ENCODE results near the gene WNT3A. TPM values are rescaled to one million over a fixed set of nuclear protein-coding genes. Genes with fewer than 3 reads are reported as not detected.
A peak's percentile ranks its signal among the peaks of the same experiment; 100 is the strongest.

Gene WNT3A
- total RNA-seq, 4 donors from 2014 or later: not detected

DNA sequence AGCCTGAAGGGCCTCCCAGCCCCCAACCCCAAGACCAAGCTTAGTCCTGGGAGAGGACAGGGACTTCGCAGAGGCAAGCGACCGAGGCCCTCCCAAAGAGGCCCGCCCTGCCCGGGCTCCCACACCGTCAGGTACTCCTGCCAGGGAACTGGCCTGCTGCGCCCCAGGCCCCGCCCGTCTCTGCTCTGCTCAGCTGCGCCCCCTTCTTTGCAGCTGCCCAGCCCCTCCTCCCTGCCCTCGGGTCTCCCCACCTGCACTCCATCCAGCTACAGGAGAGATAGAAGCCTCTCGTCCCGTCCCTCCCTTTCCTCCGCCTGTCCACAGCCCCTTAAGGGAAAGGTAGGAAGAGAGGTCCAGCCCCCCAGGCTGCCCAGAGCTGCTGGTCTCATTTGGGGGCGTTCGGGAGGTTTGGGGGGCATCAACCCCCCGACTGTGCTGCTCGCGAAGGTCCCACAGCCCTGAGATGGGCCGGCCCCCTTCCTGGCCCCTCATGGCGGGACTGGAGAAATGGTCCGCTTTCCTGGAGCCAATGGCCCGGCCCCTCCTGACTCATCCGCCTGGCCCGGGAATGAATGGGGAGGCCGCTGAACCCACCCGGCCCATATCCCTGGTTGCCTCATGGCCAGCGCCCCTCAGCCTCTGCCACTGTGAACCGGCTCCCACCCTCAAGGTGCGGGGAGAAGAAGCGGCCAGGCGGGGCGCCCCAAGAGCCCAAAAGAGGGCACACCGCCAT lies 53.8 kb downstream of the WNT3A start:
- TF ChIP-seq POLR2A (IDR thresholded peaks at IDR 0.05; ENCODE audit: low read depth) (no peak), POLR2AphosphoS5 (IDR thresholded peaks at IDR 0.05) (no peak), EP300 (IDR thresholded peaks at IDR 0.05) (no peak)
- TF ChIP-seq, protein P1, sequence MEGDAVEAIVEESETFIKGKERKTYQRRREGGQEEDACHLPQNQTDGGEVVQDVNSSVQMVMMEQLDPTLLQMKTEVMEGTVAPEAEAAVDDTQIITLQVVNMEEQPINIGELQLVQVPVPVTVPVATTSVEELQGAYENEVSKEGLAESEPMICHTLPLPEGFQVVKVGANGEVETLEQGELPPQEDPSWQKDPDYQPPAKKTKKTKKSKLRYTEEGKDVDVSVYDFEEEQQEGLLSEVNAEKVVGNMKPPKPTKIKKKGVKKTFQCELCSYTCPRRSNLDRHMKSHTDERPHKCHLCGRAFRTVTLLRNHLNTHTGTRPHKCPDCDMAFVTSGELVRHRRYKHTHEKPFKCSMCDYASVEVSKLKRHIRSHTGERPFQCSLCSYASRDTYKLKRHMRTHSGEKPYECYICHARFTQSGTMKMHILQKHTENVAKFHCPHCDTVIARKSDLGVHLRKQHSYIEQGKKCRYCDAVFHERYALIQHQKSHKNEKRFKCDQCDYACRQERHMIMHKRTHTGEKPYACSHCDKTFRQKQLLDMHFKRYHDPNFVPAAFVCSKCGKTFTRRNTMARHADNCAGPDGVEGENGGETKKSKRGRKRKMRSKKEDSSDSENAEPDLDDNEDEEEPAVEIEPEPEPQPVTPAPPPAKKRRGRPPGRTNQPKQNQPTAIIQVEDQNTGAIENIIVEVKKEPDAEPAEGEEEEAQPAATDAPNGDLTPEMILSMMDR (IDR thresholded peaks at IDR 0.05): no peak
- peak overlapping the region in 3 of 4 donors; percentile 3 to 40 (median 21) for H3K4me3 ChIP-seq
- intact Hi-C loops (cut with DNase I): no loop called here
- H3K27ac ChIP-seq (replicated peaks in 1 of 4): no peak overlapping the region
- no peaks in the 10 kb centered on the region for H3K9me3 ChIP-seq
- H3K4me1 ChIP-seq: peaks cover 8 to 23% (median 21%) of the 10 kb centered on the region in 4 donors
- H3K36me3 ChIP-seq: no peaks in the 10 kb centered on the region
- no peak for DNase-seq (ENCODE audit: extremely low spot score)
- peaks cover 11 to 92% (median 72%) of the 10 kb centered on the region in 4 donors for H3K27me3 ChIP-seq
- WGBS: 17% methylated on average over 23 of the region's 34 CpGs

DNA sequence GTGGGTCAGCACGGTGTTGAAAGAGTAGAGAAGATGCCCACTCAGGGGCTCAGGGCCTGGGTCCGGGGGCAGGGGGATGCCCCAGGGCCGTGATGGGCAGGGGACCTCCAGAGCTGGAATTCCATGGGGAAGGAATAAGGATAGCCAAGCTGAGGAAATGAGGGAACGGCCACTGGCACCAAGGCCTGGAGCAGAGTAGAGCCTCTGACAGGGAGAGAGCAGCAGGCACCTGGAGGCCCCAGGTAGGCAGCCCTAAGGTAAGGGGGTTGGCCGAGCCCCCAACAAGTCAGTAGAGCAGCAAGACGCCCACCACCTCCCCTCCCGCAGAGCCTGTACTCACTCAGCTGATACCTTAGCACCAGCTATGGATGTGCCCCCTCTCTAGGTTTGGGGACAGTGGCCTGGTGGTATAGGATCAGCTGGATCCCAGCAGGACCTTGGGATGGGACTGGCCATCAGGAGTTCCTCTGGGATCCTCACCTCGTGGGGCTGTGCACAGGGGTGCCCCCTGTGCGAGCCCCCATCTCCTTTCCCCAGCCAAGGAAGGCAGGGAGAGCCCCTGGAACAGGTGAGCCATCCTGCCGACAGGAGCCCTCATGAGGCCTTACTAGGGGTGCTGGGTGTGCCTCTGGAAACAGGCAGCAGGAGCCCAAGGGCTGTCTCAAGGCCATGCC lies 54.8 kb downstream of the WNT3A start:
- no peak for DNase-seq (ENCODE audit: extremely low spot score)
- no peak overlapping the region for H3K4me3 ChIP-seq
- H3K27ac ChIP-seq (replicated peaks in 1 of 4): no peak overlapping the region
- peaks cover 11 to 98% (median 75%) of the 10 kb centered on the region in 4 donors for H3K27me3 ChIP-seq
- TF ChIP-seq, protein P1 (IDR thresholded peaks at IDR 0.05): no peak
- TF ChIP-seq POLR2AphosphoS5 (IDR thresholded peaks at IDR 0.05) (no peak), POLR2A (IDR thresholded peaks at IDR 0.05; ENCODE audit: low read depth) (no peak), EP300 (IDR thresholded peaks at IDR 0.05) (no peak)
- intact Hi-C loops (cut with DNase I): no loop called here
- no peaks in the 10 kb centered on the region for H3K9me3 ChIP-seq
- no peaks in the 10 kb centered on the region for H3K36me3 ChIP-seq
- 85% methylated on average over 10 of the region's 10 CpGs for whole genome bisulfite sequencing
- peaks cover 8 to 23% (median 21%) of the 10 kb centered on the region in 4 donors for H3K4me1 ChIP-seq

DNA sequence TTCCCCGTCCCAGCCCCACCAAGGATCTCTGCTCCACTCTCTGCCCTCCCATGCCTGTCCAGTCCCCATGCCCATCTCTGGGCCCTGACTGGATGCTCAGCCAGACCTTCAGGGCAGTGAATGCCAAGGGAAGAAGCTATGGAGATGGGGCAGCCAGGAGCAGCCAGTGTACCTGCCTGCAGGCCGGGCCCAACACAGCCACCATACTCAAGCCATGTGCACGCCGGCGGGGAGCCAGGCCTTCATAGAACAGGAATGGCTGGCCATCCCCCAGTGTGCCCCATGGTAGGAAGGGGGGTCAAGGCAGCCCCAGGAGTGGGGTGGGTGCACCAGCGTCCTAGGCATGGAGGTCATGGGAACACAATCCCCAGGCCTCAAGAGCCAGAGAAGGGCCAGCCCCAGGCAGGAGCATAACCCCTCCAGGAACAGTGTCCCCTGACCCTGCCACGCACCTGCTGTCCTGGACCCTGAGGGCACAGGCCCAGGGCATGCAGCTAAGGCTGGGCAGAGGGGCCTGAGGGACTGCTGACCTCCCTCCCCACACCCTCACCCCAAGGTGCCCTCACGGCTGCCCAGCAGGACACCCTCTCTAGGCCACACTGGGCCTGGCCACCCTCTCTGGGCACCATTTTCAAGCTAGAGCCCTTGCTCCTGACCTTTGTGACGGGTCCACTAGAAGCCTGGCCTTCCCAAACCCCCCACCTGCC lies 55.4 kb downstream of the WNT3A start:
- no peak for DNase-seq (ENCODE audit: extremely low spot score)
- Histone ChIP-seq H3K36me3 (no peaks in the 10 kb centered on the region), H3K4me3 (no peak overlapping the region), H3K27ac (replicated peaks in 1 of 4) (no peak overlapping the region), H3K27me3 (peaks cover 11 to 100% (median 78%) of the 10 kb centered on the region in 4 donors), H3K9me3 (no peaks in the 10 kb centered on the region), H3K4me1 (peaks cover 8 to 23% (median 21%) of the 10 kb centered on the region in 4 donors)
- intact Hi-C loops (cut with DNase I): no loop called here
- WGBS: 81% methylated on average over 3 of the region's 9 CpGs
- no peak for TF ChIP-seq EP300 (IDR thresholded peaks at IDR 0.05)

DNA sequence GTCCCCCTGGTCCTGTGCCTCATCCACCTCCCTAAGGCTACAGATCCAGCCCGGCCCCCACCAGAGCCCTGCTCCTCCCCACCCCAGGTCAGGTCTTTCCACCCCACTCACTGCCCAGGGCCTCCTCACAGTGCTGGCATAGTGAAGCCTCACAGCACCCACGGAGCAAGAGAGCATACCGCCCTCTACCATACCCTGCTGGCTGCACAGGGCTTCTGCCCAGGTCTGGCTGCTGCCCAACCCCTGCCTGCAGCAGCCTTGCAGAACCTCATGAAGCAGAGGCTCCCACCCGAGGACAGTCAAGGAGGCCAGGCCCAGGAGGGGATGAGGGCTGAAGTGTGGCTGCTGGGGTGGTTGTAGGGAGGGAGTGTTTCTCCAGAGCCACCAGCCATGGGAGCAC lies 56.0 kb downstream of the WNT3A start:
- H3K9me3 ChIP-seq: no peaks in the 10 kb centered on the region
- TF ChIP-seq, protein P1 (IDR thresholded peaks at IDR 0.05): no peak
- TF ChIP-seq POLR2AphosphoS5 (IDR thresholded peaks at IDR 0.05) (no peak), EP300 (IDR thresholded peaks at IDR 0.05) (no peak), POLR2A (IDR thresholded peaks at IDR 0.05; ENCODE audit: low read depth) (no peak)
- no peak overlapping the region for H3K4me3 ChIP-seq
- H3K36me3 ChIP-seq: no peaks in the 10 kb centered on the region
- DNase-seq (ENCODE audit: extremely low spot score): no peak
- intact Hi-C loops (cut with DNase I): no loop called here
- 67% methylated on average over 4 of the region's 4 CpGs for WGBS
- H3K27ac ChIP-seq (replicated peaks in 1 of 4): no peak overlapping the region
- H3K27me3 ChIP-seq: peaks cover 11 to 100% (median 80%) of the 10 kb centered on the region in 4 donors
- peaks cover 8 to 23% (median 21%) of the 10 kb centered on the region in 4 donors for H3K4me1 ChIP-seq
